GM18907 (cell line): ENCODE measurements around the gene FAF2.
A peak's percentile ranks its signal among the peaks of the same experiment; 100 is the strongest.
"Not testable (repeated sequence)": the region's sequence is repeated elsewhere in the genome, so short reads cannot be mapped to it uniquely, and the experiment has no call there.

Source experiments
- ATAC-seq: cut with Tn5 transposase; IDR thresholded peaks from one replicate; pipeline ENCODE4 v1.9.1; 2021; ENCODE audit warnings: mild to moderate bottlenecking, moderate library complexity; ENCODE audit not compliant: unreplicated experiment

FAF2 gene

GRCh38 chr5:176447978-176448608 is at the start of gene FAF2:
Gene FAF2 (plus strand): TSS chr5:176448385. CDS start chr5:176448408, 23 bp downstream.
- ATAC-seq = peak; percentile 96

- ATAC-seq = no peak
Measured at GRCh38 chr5:176400382-176401156, 47.6 kb upstream of the FAF2 start.

- ATAC-seq = no peak
Measured at GRCh38 chr5:176401281-176402205, 46.6 kb upstream of the FAF2 start.

GRCh38 chr5:176405656-176406435 is 42.3 kb upstream of the FAF2 start:
- no peak for ATAC-seq

- no peak for ATAC-seq
Measured at GRCh38 chr5:176406436-176407052, 41.6 kb upstream of the FAF2 start.

GRCh38 chr5:176407456-176408251 is 40.5 kb upstream of the FAF2 start:
- ATAC-seq = no peak

- not testable (repeated sequence) for ATAC-seq
Measured at GRCh38 chr5:176408252-176408573, 40.0 kb upstream of the FAF2 start.

- ATAC-seq = no peak
Measured at GRCh38 chr5:176408590-176408989, 39.6 kb upstream of the FAF2 start.

- ATAC-seq = no peak
Measured at GRCh38 chr5:176409765-176410164, 38.4 kb upstream of the FAF2 start.

GRCh38 chr5:176410486-176411180 is 37.6 kb upstream of the FAF2 start:
- no peak for ATAC-seq

GRCh38 chr5:176412517-176413254 is 35.5 kb upstream of the FAF2 start:
- no peak for ATAC-seq

GRCh38 chr5:176413255-176413565 is 35.0 kb upstream of the FAF2 start:
- ATAC-seq = no peak

- no peak for ATAC-seq
Measured at GRCh38 chr5:176413709-176414191, 34.4 kb upstream of the FAF2 start.

- ATAC-seq = no peak
Measured at GRCh38 chr5:176414704-176415103, 33.5 kb upstream of the FAF2 start.

GRCh38 chr5:176415240-176415951 is 32.8 kb upstream of the FAF2 start:
- ATAC-seq = peak; percentile 4

GRCh38 chr5:176415952-176416924 is 31.9 kb upstream of the FAF2 start, which contains the start of gene CLTB:
Gene CLTB (minus strand): TSS chr5:176416539. CDS start chr5:176416363, 176 bp downstream.
- ATAC-seq = peak; percentile 87
